Body of pancreas (tissue), 4 donors: ENCODE measurements around the gene PALM. TPM values are rescaled to one million over a fixed set of nuclear protein-coding genes. Genes with fewer than 3 reads are reported as not detected.

Experiments
- ATAC-seq: fragments of 150-250 bp; one replicate; pipeline ENCODE4 v1.9.1; 2016
- DNase-seq, 4 donors: peaks; one replicate each; pipeline ENCODE4 v3.0.0-alpha.2; 2019
- H3K27ac ChIP-seq, 4 donors: fragments of 200-600 bp; sonication (generic); 1 replicate in 3 of 4; 2 replicates in 1 of 4; pipeline versions ENCODE4 v1.5.1 to v1.6.1; 2016 to 2019; ENCODE audit warnings: mild to moderate bottlenecking in 1 of 4, mixed read lengths in 1 of 4, moderate library complexity in 1 of 4
- H3K27me3 ChIP-seq, 2 donors: fragments of 200-600 bp; sonication (generic); one replicate each; pipeline ENCODE4 v1.6.0; 2016; ENCODE audit warnings: mild to moderate bottlenecking in 1 of 2
- H3K36me3 ChIP-seq, 2 donors: fragments of 200-600 bp; sonication (generic); replicated peaks in 1 of 2; 2 replicates each; pipeline ENCODE4 v1.5.1; 2016; ENCODE audit warnings: low read depth in 2 of 2; ENCODE audit not compliant: insufficient read depth in 1 of 2
- H3K4me1 ChIP-seq: fragments of 200-600 bp; sonication (generic); one replicate; pipeline ENCODE4 v1.6.0; 2016
- H3K4me3 ChIP-seq, 2 donors: fragments of 200-600 bp; sonication (generic); 1 replicate in 1 of 2; 2 replicates in 1 of 2; pipeline ENCODE4 v1.5.1; 2016 to 2019
- H3K9me3 ChIP-seq, 3 donors: fragments of 200-600 bp; sonication (generic); 1 replicate in 2 of 3; 2 replicates in 1 of 3; pipeline ENCODE4 v1.5.1; 2016
- CTCF ChIP-seq, 7 experiments: fragments of 450-650 bp in 4 of 7; fragments of 200-600 bp in 3 of 7; sonication (generic) in 3 of 7; IDR thresholded peaks; one replicate each; pipeline ENCODE4 v1.5.1; 2016 to 2019; ENCODE audit warnings: antibody characterized with exemption in 7 of 7
- POLR2A ChIP-seq, 3 donors: fragments of 450-650 bp; IDR thresholded peaks; one replicate each; pipeline ENCODE4 v1.6.1; 2016; ENCODE audit warnings: antibody characterized with exemption in 3 of 3, mild to moderate bottlenecking in 2 of 3
- WGBS, 2 donors: methylation state at CpG; one replicate each; pipeline ENCODE4 v1.1.5; 2017; 5-methylcytosine and 5-hydroxymethylcytosine counted together
- intact Hi-C: fragments of 100-400 bp; cut with DNase I; formaldehyde crosslinking; loops from one replicate; pipeline ENCODE4 v1.15.1; 2023
- total RNA-seq, 2 donors: library from RNA; depleted of rRNA; stranded (reverse); fragments of >200 nt; gene quantifications; one replicate each; pipeline ENCODE4 v1.1.0, GENCODE V29; 2016

PALM gene
- total RNA-seq, 2 donors from 2014 or later, result 14.8 to 32.6 TPM

GRCh38 chr19:686589-687297 is 22.0 kb upstream of the PALM start:
- Histone ChIP-seq H3K27me3 (no peaks in the 10 kb centered on the region), H3K4me1 (no peaks in the 10 kb centered on the region), H3K27ac (no peak overlapping the region), H3K9me3 (no peaks in the 10 kb centered on the region), H3K36me3 (no peaks in the 10 kb centered on the region), H3K4me3 (no peak overlapping the region)
- intact Hi-C loops, result no loop called here
- DNase-seq, result no peak
- WGBS, 2 donors, result 69 to 74% methylated on average over 4 to 13 of the region's 17 CpGs
- TF ChIP-seq POLR2A (IDR thresholded peaks at IDR 0.05), result no peak
- TF ChIP-seq CTCF (IDR thresholded peaks at IDR 0.05), result no peak
- ATAC-seq, result no peak

GRCh38 chr19:687569-688166 is 21.1 kb upstream of the PALM start:
- Histone ChIP-seq H3K4me3 (no peak overlapping the region), H3K9me3 (no peaks in the 10 kb centered on the region), H3K36me3 (no peaks in the 10 kb centered on the region), H3K27ac (no peak overlapping the region), H3K27me3 (no peaks in the 10 kb centered on the region), H3K4me1 (no peaks in the 10 kb centered on the region)
- no peak for DNase-seq
- intact Hi-C loops, result no loop called here
- no peak for ATAC-seq
- 86 to 94% methylated on average over 7 to 11 of the region's 11 CpGs for WGBS, 2 donors
- TF ChIP-seq CTCF (IDR thresholded peaks at IDR 0.05) (no peak), POLR2A (IDR thresholded peaks at IDR 0.05) (no peak)

GRCh38 chr19:688214-688613 is 20.5 kb upstream of the PALM start:
- intact Hi-C loops, result no loop called here
- no peak for DNase-seq

GRCh38 chr19:688992-689391 is 19.7 kb upstream of the PALM start:
- Histone ChIP-seq H3K9me3 (no peaks in the 10 kb centered on the region), H3K4me3 (no peak overlapping the region), H3K36me3 (no peaks in the 10 kb centered on the region), H3K4me1 (no peaks in the 10 kb centered on the region), H3K27me3 (no peaks in the 10 kb centered on the region), H3K27ac (no peak overlapping the region)
- DNase-seq, result no peak
- ATAC-seq, result no peak
- intact Hi-C loops, result no loop called here
- TF ChIP-seq POLR2A (IDR thresholded peaks at IDR 0.05), result no peak
- no peak for TF ChIP-seq CTCF (IDR thresholded peaks at IDR 0.05)
- 62 to 78% methylated on average over 17 of the region's 17 CpGs for WGBS, 2 donors

More at GRCh38 chr19:688214-688613, 20.5 kb upstream of the PALM start:
- no peaks in the 10 kb centered on the region for H3K9me3 ChIP-seq
- H3K36me3 ChIP-seq, result no peaks in the 10 kb centered on the region
- TF ChIP-seq POLR2A (IDR thresholded peaks at IDR 0.05), result no peak
- no peak for TF ChIP-seq CTCF (IDR thresholded peaks at IDR 0.05)
- H3K4me3 ChIP-seq, result no peak overlapping the region
- H3K27me3 ChIP-seq, result no peaks in the 10 kb centered on the region
- 41 to 58% methylated on average over 13 to 15 of the region's 15 CpGs for WGBS, 2 donors
- H3K4me1 ChIP-seq, result no peaks in the 10 kb centered on the region
- H3K27ac ChIP-seq, result no peak overlapping the region
- ATAC-seq, result no peak

GRCh38 chr19:690203-690602 is 18.5 kb upstream of the PALM start:
- Histone ChIP-seq H3K9me3 (no peaks in the 10 kb centered on the region), H3K4me1 (no peaks in the 10 kb centered on the region), H3K27me3 (no peaks in the 10 kb centered on the region), H3K4me3 (no peak overlapping the region), H3K36me3 (no peaks in the 10 kb centered on the region), H3K27ac (no peak overlapping the region)
- intact Hi-C loops, result no loop called here
- no peak for ATAC-seq
- TF ChIP-seq POLR2A (IDR thresholded peaks at IDR 0.05) (no peak), CTCF (IDR thresholded peaks at IDR 0.05) (no peak)
- WGBS, 2 donors, result 61 to 68% methylated on average over 18 of the region's 18 CpGs
- no peak for DNase-seq
